Hematopoietic multipotent progenitor cell treated with erythropoietin and hydrocortisone succinate and interleukin-3 and kit ligand, for 4 days (in vitro differentiated cells): Measurements from ENCODE around the gene COL23A1.

Experiments used
- DNase-seq: peaks from one replicate; pipeline ENCODE4 v3.0.0-alpha.2; 2015

The COL23A1 gene

DNA sequence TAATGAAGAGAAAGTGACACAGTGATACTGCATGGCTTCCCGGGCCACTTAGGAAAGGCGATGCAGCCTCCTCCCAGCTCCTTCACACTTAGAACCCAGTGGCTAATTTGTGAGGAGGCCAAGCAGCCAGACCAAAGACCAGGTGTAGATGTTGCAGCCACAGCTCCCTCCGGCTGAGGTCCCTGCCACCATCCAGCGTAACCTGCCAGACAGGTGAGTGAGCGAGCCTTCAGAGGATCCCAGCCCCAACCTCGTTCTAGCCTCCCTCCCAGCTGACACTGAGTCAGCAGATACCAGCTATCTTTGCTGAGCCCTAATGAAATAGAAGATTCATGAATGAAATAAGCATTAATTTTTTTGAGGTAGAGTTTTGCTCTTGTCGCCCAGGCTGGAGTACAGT, 59.7 kb downstream of the COL23A1 start:
- DNase-seq: no peak

DNA sequence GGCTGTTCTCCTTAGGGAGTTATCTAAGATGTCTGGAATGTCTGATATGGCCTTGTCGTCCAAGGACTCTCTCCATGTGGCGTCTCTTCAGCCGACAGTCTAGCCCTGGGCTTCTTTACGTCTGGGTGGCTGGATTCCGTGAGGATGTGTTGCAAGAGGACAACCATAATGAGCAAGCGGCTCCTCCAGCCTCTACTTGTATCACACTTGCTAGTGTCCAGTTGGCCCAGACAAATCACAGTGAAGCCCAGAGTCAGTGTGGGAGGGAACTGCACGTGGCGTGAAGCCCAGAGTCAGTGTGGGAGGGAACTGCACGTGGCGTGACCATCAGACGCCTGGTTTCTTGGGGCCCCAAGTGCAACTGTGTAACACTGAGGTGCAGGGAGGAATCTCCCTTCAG, 61.1 kb downstream of the COL23A1 start:
- DNase-seq: no peak

DNA sequence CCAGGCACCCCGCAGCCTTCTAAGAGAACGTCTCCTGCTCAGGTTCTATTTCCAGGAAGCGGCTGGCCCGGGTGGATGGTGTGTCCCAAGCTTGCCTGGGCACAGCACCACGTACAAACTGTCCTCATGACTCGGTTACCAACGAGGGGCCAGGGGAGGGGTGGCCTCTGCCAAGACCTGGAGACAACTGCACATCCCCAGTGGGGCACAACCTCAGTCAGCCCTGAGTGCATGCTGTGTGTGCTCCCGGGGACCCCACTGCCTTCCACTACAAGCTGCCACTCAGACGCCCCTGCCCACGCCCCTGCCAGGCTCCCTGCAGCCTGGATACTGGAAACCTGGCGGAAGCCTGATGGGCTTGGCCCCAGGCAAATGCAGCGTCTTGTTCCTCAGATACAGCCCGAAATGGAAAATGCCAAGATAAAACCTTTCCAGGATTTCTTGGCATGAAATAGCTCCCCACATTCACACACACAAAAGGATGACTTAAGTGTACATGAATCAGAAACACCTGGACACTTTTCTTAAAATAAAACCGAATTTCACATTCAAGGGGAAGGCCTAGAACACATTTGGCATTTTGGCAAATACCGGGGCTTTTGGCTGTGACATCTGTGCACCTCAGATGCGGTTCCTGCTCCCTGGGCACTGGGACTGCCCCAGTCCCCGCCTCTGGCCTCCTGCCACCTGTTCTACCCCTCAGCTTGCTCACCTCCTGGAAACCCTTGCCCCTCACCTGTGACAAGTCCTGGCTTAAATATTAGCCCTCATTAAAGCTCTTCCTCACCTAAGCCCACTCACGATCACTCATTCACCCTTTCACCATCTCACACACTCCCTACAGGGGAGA, 62.5 kb downstream of the COL23A1 start:
- DNase-seq: no peak

DNA sequence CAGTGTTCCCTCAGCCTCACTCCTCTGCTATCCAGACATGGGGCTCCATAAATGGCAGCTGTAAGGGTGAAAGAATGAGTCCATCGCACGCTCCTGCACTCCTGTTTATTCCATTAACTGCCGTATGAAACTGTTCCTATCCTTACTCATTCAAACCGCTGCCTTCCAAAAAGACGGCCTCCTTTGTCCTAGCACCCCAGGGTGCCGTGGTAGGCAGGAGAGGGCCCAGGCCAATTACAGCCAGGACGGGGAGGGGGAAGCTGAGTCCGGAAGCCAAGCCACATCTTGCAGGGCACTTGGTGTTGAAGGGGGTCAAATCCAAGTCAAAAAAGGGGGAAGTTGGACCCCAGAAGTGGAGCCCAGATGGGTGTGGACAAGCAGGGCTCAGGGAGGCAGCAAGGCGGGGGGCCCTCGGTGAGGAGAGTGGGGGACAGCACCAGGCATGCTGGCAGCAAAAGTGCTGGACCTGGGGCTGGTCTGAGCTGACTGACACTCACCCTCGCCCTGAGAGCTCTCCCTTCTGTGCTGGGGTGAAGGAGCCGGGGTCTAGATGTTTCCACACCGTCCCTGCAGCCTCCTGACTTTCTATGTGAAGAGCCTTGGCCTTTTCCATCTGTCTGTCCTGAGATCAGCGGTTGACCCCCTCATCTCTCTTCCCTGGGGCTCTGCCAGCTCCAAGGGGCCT, 63.3 kb downstream of the COL23A1 start:
- no peak for DNase-seq

DNA sequence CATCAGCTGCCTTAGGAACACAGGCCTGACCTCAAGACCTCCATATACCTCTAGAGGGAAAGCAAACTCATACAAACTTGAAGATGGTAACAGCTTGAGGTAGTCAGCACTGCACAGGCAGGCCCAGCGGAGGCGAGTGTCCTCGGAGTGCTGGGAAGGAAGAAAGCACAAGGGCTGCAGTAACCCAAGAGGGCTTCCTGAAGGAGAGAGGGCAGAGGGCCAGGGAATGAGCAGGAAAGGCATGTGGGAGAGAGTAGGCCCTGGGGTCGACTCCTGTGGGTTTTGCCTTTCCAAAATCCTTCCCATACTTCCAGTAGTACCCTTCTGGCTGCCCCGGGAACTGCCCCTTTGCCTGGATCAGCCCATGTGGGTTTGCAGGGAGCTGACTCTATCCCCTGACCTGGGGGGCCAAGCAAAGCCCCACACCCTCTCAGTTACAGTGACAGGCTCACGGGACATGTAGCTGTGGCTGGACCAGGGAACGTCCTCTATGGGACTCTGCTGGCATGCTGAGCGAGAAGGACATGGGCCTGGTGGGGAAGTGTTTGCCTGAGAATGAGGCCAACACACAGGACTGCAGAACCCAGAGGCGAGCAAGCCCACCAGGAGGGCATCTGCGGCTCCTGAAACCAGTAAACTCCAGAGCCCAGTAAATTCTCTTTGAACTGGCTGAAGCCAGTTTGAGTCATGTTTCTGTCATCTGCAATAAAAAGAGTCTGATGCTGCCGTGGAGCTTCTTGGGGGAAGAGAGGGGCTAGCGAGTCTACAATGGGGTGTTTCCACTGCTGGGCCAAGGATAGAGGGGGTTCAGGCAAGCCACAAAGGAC, 64.1 kb downstream of the COL23A1 start:
- no peak for DNase-seq

DNA sequence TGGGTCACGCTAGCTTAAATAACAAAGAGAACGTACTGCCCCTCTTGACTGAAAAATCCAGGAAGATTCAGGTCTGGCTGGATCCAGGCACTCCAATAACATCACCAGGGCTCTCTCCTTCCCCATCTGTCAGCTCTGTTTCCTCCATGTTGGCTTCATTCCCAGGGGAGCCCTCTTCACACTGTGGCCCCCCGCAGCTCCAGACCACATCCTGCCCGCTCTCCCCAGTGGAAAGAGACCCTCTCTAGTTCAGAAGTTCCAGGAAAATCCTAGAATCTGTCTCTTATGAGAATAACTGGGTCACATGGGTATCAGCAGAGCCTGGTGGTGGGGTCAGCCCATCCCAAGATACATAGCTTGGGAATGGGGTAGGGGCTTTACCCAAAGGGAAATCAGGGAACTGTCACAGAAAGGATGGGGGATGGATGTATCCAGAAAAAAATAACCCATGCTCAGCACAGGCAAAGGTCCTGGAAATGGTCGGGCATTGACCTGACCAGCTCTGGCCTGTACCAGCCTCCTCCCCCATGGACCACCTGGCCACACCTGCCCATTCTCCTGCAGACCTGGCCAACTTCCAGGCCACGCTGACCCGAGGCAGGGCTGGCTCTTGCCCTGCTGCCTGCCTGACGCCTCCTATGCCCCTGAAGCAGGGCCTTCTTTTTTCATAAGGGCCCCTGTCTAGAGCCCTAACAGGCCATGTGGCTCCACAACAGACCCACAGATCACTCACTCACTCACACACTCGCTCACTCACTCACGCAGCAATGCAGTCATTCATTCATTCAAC, 65.9 kb downstream of the COL23A1 start:
- DNase-seq: no peak

DNA sequence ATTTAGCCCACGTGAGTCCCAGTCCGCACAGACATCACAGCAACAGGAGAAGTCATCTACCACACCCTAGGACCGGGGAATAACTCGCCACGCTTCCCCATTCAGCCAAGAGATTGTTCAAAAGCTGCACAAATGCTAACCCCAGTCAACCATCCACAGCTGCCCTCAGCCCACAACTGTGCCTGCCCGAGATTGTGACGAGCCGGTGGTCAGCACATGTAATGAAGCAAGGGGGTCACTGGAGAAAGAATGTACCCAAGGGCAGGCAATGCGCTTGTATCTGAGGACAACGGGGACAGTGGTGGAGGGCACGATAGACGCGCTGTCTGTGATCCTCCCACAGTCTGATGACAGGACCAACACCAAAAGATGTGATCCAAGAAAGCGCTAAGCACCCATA, 67.8 kb downstream of the COL23A1 start:
- no peak for DNase-seq

DNA sequence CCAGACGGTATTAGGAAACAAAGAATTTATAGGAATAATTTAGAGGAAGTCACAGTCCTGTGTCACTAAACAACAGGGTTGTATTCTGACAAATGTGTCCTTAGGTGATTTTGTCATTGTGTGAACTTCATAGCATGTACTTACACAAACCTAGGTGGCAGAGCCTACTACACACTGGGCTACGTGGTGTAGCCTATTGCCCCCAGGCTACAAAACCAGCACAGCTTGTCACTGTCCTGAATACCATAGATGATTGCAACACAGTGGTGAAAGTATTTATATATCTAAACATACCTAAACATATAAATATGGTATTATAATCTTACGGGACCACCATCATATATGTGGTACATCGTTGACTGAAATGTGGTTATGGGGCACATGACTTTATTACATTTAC, 69.3 kb downstream of the COL23A1 start:
- no peak for DNase-seq

DNA sequence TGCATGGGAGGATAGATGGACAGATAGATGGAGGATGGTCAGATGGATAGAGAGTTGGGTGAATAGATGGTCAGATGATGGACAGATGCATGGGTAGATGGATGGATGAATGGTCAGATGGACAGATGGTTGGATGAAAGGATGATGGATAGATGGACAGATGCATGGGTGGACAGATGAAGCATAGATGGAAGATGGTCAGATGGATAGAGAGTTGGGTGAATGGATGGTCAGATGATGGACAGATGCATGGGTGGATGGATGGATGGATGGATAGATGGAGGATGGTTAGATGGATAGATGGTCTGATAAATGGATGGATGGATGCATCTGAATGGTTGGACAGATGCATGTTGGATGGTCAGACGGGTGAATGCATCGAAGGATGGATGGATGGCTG, 70.4 kb downstream of the COL23A1 start:
- DNase-seq: no peak

DNA sequence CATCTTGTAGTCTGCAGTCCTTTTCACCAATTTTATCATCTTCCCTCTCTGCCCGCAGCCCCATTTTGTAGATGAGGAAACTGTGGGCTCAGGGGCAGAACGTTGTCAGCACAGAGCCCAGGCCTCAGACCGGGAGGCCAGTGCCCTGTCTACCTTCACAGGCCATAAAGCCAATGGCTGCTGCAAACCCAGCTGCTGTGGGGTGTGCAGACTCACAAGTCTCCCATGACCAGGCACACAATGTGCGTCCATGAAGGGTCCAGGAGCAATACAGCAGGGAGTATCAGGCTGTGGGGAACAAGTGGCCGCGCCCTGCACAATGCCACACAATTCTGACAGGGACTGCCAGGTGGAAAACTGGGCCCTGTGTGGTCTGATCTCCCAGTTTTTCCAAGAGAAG, 71.0 kb downstream of the COL23A1 start:
- DNase-seq: no peak

DNA sequence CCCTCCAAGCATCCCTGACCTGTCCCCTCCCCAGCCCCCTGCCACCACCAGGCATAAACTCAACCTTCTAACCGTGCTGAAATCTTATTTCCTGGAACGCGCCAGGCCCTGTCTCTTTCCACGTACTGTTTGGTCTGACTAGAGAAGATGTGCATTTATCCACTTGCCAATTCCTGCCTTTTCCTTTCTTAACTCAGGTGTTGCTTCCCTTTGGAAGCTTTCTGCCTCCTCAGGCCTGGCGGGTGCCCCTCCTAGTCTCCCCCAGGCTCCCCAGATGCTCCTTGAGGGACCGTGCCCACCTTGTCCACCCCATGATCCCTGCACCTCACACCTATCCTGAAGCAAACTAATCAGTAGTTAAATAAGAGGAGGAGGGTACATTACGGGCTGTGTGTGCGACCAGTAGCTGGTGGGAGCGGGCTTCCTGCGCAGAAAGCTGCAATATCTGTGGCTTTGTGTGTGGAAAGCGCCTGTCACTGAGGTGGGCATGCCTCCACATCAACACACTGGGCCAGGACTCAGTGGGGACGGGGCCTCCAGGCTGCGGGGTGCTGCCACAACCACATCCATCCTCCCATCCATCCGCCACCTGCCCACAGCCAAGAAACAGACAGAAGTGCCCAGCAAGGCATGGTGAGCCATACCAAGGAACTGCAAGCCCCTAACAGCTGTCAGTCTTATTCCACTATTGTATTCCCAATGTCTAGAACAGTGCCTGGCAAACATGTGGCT, 73.5 kb downstream of the COL23A1 start:
- no peak for DNase-seq

DNA sequence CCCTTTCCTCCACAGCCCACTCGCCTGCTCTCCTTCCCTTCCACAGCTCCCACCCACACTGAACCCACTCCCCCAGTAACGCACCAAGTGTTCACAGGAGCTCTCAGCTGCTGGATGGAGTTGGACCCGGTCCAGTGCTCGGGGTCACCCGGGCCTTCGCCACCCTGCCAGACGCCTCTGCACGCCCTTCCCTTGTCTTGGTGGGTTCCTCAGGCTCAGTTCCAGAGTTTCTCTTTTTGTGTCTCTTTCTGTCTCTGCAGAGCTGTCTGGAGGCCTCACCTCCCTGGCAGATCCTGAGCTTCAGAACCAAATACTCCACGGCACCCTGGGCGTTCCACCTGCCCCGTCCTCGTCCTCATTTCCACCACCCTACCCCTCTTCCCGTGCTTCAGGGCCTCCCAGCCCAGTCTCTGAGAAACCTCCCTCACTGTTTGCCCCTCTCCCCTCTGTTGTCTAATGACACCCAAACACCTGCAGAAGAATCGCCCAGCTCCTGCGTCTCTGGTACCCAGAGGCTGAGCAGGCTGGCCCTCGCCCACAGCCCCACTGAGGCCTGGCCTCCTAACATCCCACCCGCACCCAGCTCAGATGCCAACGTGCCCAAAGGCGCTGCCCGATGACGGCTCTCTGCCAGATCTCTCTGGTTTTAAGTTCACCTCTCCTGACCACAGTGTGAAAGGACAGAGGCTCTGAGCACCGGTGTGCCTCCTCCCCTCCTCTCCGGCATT, 74.3 kb downstream of the COL23A1 start:
- DNase-seq: no peak

DNA sequence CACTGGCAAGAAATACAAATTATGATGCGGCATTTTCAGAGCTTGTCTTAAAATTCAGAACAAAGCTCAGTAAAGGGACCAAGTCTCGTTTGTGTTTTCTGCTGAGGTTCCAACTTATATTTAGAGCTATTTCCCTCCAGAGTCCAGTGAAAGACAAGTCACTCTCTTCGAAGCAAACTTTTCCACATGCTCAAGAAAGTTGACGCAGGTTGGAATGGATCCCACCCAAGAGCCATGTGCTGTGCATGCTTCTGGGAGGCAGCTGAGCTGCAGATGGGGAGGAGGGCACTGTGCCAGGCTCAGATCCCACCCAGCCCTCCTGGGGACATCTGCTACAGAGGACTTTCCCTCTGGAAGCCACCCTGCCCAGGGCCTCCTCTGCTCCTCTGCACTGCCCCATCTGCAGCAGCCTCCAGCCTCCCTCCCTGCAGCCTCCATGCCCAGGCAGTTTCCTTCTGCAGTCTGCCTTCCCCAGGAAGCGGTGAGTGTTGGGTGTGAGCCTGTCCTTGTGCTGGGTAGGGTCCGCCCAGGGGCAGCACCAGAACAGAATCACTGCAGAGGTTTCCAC, 75.3 kb downstream of the COL23A1 start:
- no peak for DNase-seq

DNA sequence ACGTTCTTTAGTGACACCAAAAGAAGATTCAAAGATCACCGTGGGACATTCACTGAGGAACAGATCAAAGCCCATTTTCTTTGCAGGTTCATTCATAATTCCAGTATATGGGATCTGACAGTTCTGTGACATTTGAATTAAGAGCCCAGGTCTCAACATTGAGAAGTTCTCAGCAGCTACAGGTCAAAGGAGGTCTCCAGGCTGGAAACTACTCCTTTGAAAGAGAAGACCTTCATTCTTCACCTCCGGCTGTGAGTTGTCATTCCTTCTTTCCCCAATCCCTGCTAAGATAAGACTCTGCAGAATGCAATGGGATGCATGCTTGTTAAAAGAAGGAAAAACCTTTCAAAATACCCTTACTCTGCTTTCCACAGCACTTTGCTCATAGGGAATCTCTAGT, 79.0 kb downstream of the COL23A1 start:
- DNase-seq: no peak

DNA sequence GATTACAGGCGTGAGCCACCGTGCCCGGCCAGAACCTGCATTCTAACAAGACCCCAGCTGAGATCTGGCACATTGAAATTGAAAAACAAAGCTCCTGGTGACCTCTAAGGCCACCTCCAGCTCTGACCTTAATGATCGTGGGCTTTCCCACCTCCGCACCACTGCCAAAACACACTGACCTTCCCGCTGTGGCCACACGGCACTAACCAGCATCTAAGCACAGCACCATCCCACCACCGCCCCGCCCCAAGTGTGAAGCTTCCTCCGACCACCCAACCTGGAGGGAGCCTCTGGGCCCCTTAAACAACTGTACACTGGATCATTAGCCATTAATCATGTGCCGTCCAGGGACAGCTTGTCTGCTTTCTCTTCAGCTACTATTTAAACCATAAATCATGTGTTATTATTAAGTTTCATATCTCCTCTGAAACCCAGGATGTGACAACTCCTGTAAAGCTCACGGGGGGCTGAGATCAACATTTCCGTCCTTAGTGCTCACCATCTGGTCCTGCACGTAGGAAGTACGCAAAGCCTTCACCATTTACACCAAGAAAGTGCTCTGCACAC, 80.6 kb downstream of the COL23A1 start:
- no peak for DNase-seq

DNA sequence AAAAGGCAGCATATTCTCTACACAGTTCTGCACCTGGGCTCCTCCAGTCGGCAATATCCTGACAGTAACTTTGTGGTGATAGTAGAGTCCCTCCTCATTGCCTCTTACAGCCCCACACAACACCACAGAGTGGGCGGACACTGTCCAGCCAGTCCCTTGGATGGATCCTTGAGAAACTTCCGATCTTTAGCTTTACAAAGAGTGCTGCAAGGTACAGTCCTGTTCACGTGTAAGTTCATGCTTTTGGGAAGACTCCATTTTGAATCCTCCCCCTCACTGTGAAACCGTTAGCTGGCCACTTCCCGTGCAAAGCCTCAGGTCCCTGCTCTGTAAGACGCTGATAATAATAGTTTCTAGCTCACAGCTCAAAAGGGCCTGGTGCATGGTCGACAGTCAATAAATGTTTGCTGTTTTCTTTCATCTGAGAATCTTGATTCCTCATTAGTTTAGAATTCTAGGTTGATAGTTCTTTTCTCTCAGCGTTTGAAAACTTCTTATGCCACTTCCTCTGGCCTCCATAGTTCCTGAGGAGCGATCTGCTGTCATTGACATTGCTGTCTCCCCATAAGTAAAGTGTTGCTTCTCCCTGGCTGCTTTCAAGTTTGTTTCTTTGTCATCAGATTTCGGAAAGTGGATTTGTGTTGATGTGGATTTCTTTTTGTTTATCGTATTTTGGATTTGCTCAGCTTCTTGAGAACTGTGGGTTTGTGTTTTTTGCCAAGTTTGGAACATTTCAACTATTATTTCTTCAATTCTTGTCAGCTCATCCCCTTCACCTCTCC, 82.9 kb downstream of the COL23A1 start:
- DNase-seq: no peak

DNA sequence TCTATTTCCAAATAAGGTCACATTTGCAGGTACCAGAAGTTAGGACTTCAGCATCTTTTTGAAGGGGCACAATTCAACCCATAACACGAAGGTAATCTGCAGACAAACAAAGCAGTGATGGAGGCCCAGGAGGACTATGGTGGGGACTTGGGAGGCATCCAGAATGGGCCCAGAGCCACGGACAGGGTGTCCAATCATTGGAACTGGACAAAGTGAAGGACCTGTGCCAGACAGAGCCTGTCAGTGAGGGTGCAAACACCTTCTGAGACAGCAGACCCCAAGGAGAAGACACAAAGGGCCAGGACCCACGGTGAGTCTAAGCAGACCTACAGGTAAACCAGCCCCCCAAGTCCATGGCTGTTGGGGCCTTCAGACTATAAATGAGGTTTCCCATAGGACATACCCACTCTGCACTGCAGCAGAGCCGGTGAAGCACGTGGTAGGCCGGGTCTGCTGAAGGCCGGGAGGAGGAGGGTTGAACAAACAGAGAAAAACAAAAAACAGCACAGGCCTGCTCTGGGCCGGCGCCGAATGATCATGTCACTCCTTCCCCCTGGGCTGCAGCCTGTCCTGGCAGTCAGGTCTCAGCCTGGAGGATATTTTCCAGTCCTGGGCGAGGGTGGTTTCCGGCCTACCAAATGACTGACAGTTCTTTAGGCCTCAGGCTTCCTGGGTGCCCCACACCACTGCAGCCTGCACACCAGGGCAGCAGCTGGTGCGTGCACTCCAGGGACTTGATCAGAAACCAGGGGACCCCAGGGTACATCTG, 84.4 kb downstream of the COL23A1 start:
- no peak for DNase-seq

DNA sequence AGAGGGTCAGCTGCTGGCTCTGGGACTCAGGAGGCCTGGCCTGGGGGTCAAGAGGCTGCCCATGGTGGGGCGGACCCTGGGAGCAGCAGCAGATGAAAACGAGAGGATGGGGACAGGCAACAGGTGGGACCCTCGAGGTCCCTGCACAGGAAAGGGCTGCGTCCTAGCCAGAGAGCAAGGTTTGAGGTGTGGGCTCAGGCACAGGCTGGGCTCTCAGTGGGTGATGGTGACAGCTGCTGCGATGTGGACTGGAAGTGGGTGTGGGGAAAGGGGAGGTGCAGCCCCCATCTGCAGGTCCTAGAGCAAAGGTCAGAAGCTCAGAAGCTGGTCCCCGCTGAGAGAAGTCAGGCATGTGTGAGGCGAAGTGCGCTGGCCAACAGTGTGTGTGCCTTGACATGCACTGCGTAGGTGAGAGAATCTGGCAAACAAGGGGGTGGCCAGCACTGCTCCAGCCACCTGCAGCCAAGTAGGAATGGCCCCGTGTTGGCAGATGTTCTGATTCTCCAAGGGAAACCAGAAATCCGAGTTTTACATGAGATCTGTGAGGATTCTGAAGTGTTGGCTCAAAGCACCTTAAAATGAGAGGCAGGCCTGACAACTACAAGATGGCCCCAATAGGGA, 85.7 kb downstream of the COL23A1 start:
- DNase-seq: no peak
